Nephron (organoid): Measurements from ENCODE around the gene FMNL2.

Source experiments
- H3K27ac Mint-ChIP-seq, 3 experiments: 2 replicates each; pipeline ENCODE4 v1.8.0; 2020; ENCODE audit warnings: mixed read lengths in 3 of 3, mild to moderate bottlenecking in 2 of 3, moderate library complexity in 1 of 3
- H3K27me3 Mint-ChIP-seq: 2 replicates; pipeline ENCODE4 v1.8.0; 2021; ENCODE audit warnings: low read depth, mild to moderate bottlenecking, moderate library complexity, mixed read lengths
- H3K36me3 Mint-ChIP-seq: 2 replicates; pipeline ENCODE4 v1.8.0; 2020; ENCODE audit warnings: low read depth, mixed read lengths
- H3K4me1 Mint-ChIP-seq: 2 replicates; pipeline ENCODE4 v1.8.0; 2020; ENCODE audit warnings: mixed read lengths
- H3K4me3 Mint-ChIP-seq, 3 experiments: 2 replicates each; pipeline ENCODE4 v1.8.0; 2020; ENCODE audit warnings: mild to moderate bottlenecking in 3 of 3, mixed read lengths in 3 of 3, moderate library complexity in 2 of 3
- H3K9me3 Mint-ChIP-seq: 2 replicates; pipeline ENCODE4 v1.8.0; 2020; ENCODE audit warnings: mixed read lengths
- CTCF ChIP-seq, 3 experiments: fragments of 200-600 bp; sonication (generic); IDR thresholded peaks; one replicate each; pipeline ENCODE4 v1.5.0; 2021; ENCODE audit warnings: antibody characterized with exemption in 3 of 3; ENCODE audit not compliant: unreplicated experiment in 3 of 3

FMNL2 gene

GRCh38 chr2:152437276-152438108 is 102.5 kb downstream of the FMNL2 start:
- Mint-ChIP-seq H3K4me1 (peaks cover 74% of the 10 kb centered on the region), H3K4me3 (no peak overlapping the region), H3K9me3 (no peaks in the 10 kb centered on the region), H3K27me3 (no peaks in the 10 kb centered on the region), H3K27ac (peak overlapping the region in 2 of 3 experiments; percentile 5 to 19), H3K36me3 (no peaks in the 10 kb centered on the region)
- TF ChIP-seq CTCF (IDR thresholded peaks at IDR 0.05; ENCODE audit: unreplicated experiment in 3 of 3): no peak

GRCh38 chr2:152440049-152440448 is 105.1 kb downstream of the FMNL2 start:
- Mint-ChIP-seq H3K27ac (peak overlapping the region in 2 of 3 experiments; percentile 2 to 51), H3K4me3 (no peak overlapping the region), H3K27me3 (no peaks in the 10 kb centered on the region), H3K36me3 (no peaks in the 10 kb centered on the region), H3K4me1 (peaks cover 67% of the 10 kb centered on the region), H3K9me3 (no peaks in the 10 kb centered on the region)
- TF ChIP-seq CTCF (IDR thresholded peaks at IDR 0.05; ENCODE audit: unreplicated experiment in 3 of 3): no peak

GRCh38 chr2:152440460-152440859 is 105.5 kb downstream of the FMNL2 start:
- Mint-ChIP-seq H3K36me3 (no peaks in the 10 kb centered on the region), H3K27ac (peak overlapping the region; percentile 1 to 51 (median 2)), H3K9me3 (no peaks in the 10 kb centered on the region)

GRCh38 chr2:152441961-152442360 is 107.0 kb downstream of the FMNL2 start:
- peaks cover 73% of the 10 kb centered on the region for H3K4me1 Mint-ChIP-seq
- no peak for TF ChIP-seq CTCF (IDR thresholded peaks at IDR 0.05; ENCODE audit: unreplicated experiment in 3 of 3)
- no peaks in the 10 kb centered on the region for H3K36me3 Mint-ChIP-seq
- no peaks in the 10 kb centered on the region for H3K9me3 Mint-ChIP-seq
- no peaks in the 10 kb centered on the region for H3K27me3 Mint-ChIP-seq
- no peak overlapping the region for H3K4me3 Mint-ChIP-seq
- H3K27ac Mint-ChIP-seq: no peak overlapping the region

More at GRCh38 chr2:152440460-152440859, 105.5 kb downstream of the FMNL2 start:
- Mint-ChIP-seq H3K27me3 (no peaks in the 10 kb centered on the region), H3K4me3 (no peak overlapping the region), H3K4me1 (peaks cover 64% of the 10 kb centered on the region)
- TF ChIP-seq CTCF (IDR thresholded peaks at IDR 0.05; ENCODE audit: unreplicated experiment in 3 of 3): no peak

- H3K27me3 Mint-ChIP-seq: no peaks in the 10 kb centered on the region
- H3K36me3 Mint-ChIP-seq: no peaks in the 10 kb centered on the region
- no peak overlapping the region for H3K4me3 Mint-ChIP-seq
- TF ChIP-seq CTCF (IDR thresholded peaks at IDR 0.05; ENCODE audit: unreplicated experiment in 3 of 3): no peak
- H3K27ac Mint-ChIP-seq: peak overlapping the region; percentile 17 to 48 (median 37)
- H3K9me3 Mint-ChIP-seq: no peaks in the 10 kb centered on the region
- peaks cover 67% of the 10 kb centered on the region for H3K4me1 Mint-ChIP-seq
Measured at GRCh38 chr2:152443771-152444170, 108.8 kb downstream of the FMNL2 start.

- Mint-ChIP-seq H3K27ac (peak overlapping the region in 1 of 3 experiments; percentile 37), H3K9me3 (no peaks in the 10 kb centered on the region), H3K36me3 (no peaks in the 10 kb centered on the region), H3K27me3 (no peaks in the 10 kb centered on the region), H3K4me3 (no peak overlapping the region), H3K4me1 (peaks cover 69% of the 10 kb centered on the region)
- TF ChIP-seq CTCF (IDR thresholded peaks at IDR 0.05; ENCODE audit: unreplicated experiment in 3 of 3): no peak
Measured at GRCh38 chr2:152444448-152444847, 109.5 kb downstream of the FMNL2 start.
